OCI-LY3 (cell line): ENCODE data around the gene SSR1.

Experiments
- EZH2phosphoT487 ChIP-seq: fragments of 200-600 bp; shearing (Covaris generic); IDR thresholded peaks from 2 replicates; pipeline ENCODE4 v1.6.1; 2018; ENCODE audit warnings: antibody characterized with exemption, mixed run types, low read depth
- TF ChIP-seq, protein P1 (sequence below): fragments of 200-600, 300-600 bp; sonication (generic); IDR thresholded peaks from 2 replicates; pipeline ENCODE4 v1.5.1; 2014; ENCODE audit warnings: antibody characterized with exemption, low read length, low read depth

DNA sequence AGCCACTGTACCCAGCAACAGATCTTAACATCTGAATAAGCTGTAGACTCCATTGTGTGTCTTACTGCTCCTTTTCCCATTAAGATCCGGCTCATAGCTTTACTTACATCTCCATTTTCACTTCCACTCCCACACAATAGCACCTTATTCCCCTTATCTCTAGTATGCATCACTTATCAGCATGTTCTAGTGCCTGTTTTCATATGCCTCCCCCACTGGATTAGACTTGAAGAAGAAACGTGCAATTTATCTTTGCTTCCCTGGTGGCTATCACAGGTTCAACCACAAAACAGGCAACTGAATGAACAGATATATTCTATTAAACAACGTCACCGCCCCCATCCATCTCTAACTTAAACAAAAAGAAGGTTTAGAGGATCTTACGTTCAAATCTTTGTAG lies 12.1 kb downstream of the SSR1 start:
- TF ChIP-seq, protein P1, sequence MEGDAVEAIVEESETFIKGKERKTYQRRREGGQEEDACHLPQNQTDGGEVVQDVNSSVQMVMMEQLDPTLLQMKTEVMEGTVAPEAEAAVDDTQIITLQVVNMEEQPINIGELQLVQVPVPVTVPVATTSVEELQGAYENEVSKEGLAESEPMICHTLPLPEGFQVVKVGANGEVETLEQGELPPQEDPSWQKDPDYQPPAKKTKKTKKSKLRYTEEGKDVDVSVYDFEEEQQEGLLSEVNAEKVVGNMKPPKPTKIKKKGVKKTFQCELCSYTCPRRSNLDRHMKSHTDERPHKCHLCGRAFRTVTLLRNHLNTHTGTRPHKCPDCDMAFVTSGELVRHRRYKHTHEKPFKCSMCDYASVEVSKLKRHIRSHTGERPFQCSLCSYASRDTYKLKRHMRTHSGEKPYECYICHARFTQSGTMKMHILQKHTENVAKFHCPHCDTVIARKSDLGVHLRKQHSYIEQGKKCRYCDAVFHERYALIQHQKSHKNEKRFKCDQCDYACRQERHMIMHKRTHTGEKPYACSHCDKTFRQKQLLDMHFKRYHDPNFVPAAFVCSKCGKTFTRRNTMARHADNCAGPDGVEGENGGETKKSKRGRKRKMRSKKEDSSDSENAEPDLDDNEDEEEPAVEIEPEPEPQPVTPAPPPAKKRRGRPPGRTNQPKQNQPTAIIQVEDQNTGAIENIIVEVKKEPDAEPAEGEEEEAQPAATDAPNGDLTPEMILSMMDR, result no peak
- TF ChIP-seq EZH2phosphoT487, result no peak
